Kidney (tissue), 14 donors: ENCODE results near the gene CCNG2. TPM values are rescaled to one million over a fixed set of nuclear protein-coding genes. Genes with fewer than 3 reads are reported as not detected.
"Not testable (repeated sequence)": the region's sequence is repeated elsewhere in the genome, so short reads cannot be mapped to it uniquely, and the experiment has no call there.

Experiments
- DNase-seq, 5 donors: peaks; one replicate each; pipeline ENCODE4 v3.0.0-alpha.2; 2013 to 2020
- FAIRE-seq: peaks from 2 replicates; lab custom pipeline; 2012; peaks lifted over from hg19 to GRCh38; lab: Jason Lieb, UNC
- H3K27ac ChIP-seq, 2 donors: one replicate each; pipeline ENCODE4 v1.7.0; 2013; ENCODE audit warnings: low read depth in 2 of 2, low read length in 2 of 2, inconsistent platforms in 1 of 2
- H3K27me3 ChIP-seq: one replicate; pipeline ENCODE4 v1.7.1; 2013; ENCODE audit warnings: low read length, inconsistent platforms; ENCODE audit not compliant: control insufficient read depth, insufficient read depth
- H3K36me3 ChIP-seq, 3 donors: one replicate each; pipeline versions ENCODE4 v1.7.0 to v1.7.1; 2013; ENCODE audit warnings: low read length in 3 of 3, control low read depth in 1 of 3, inconsistent platforms in 1 of 3; ENCODE audit not compliant: insufficient read depth in 3 of 3, control insufficient read depth in 2 of 3
- H3K4me1 ChIP-seq, 3 donors: one replicate each; pipeline versions ENCODE4 v1.7.0 to v1.7.1; 2013; ENCODE audit warnings: low read length in 3 of 3, inconsistent platforms in 1 of 3, low read depth in 1 of 3; ENCODE audit not compliant: control insufficient read depth in 2 of 3, insufficient read depth in 2 of 3
- H3K4me3 ChIP-seq, 3 donors: one replicate each; pipeline versions ENCODE4 v1.7.0 to v1.8.1; 2013; ENCODE audit warnings: low read length in 3 of 3, control low read depth in 1 of 3, inconsistent platforms in 1 of 3
- H3K9ac ChIP-seq, 3 donors: one replicate each; pipeline versions ENCODE4 v1.7.0 to v1.7.1; 2013; ENCODE audit warnings: low read length in 3 of 3, control low read depth in 1 of 3, inconsistent platforms in 1 of 3
- H3K9me3 ChIP-seq, 3 donors: one replicate each; pipeline versions ENCODE4 v1.7.0 to v1.7.1; 2013; ENCODE audit warnings: low read length in 3 of 3, control low read depth in 1 of 3, inconsistent platforms in 1 of 3; ENCODE audit not compliant: control insufficient read depth in 2 of 3, insufficient read depth in 1 of 3
- intact Hi-C: fragments of 100-400 bp; cut with DNase I; formaldehyde crosslinking; loops from one replicate; pipeline ENCODE4 v1.11.1; 2022
- polyA plus RNA-seq: library from polyadenylated mRNA; stranded (reverse); fragments of 350-450 nt; fragmentation: Illumina TruSeq; extraction: RNeasy Lipid Tissue Mini Kit (QIAGEN cat#74804); gene quantifications from one replicate; pipeline ENCODE4 v1.2.3, GENCODE V29; 2014; ENCODE audit warnings: low read depth, low replicate concordance; ENCODE audit not compliant: insufficient read depth
- total RNA-seq: library from RNA; stranded (reverse); fragmentation: NEBNext Ultra II Directional; extraction: Animal tissue kit (Norgen Biotek cat#: 25700); gene quantifications from one replicate; pipeline ENCODE4 v1.2.1, GENCODE V29; 2021
- TF ChIP-seq, protein P1 (sequence below): IDR thresholded peaks from 3 replicates; pipeline ENCODE4 v1.5.1; 2012; ENCODE audit warnings: mild to moderate bottlenecking, moderate library complexity, borderline replicate concordance; ENCODE audit not compliant: insufficient read depth; ENCODE audit errors: extremely low read depth
- donor health status: control.
- donor health status: control.
- donor health status: control.
- donor health status: control.
- donor health status: control.
- donor health status: DM: yes; HTN: yes; CAD: no.
- donor health status: Normal renal cell carcinoma (clear cell type).

CCNG2 gene
- total and polyA plus RNA-seq, 2 donors from 2014 or later, result 26.4 to 75.8 TPM

GRCh38 chr4:77127837-77128621 is 29.0 kb upstream of the CCNG2 start:
- TF ChIP-seq, protein P1, sequence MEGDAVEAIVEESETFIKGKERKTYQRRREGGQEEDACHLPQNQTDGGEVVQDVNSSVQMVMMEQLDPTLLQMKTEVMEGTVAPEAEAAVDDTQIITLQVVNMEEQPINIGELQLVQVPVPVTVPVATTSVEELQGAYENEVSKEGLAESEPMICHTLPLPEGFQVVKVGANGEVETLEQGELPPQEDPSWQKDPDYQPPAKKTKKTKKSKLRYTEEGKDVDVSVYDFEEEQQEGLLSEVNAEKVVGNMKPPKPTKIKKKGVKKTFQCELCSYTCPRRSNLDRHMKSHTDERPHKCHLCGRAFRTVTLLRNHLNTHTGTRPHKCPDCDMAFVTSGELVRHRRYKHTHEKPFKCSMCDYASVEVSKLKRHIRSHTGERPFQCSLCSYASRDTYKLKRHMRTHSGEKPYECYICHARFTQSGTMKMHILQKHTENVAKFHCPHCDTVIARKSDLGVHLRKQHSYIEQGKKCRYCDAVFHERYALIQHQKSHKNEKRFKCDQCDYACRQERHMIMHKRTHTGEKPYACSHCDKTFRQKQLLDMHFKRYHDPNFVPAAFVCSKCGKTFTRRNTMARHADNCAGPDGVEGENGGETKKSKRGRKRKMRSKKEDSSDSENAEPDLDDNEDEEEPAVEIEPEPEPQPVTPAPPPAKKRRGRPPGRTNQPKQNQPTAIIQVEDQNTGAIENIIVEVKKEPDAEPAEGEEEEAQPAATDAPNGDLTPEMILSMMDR, result no peak
- Histone ChIP-seq H3K36me3 (no peaks in the 10 kb centered on the region), H3K27ac (no peak overlapping the region), H3K27me3 (no peaks in the 10 kb centered on the region), H3K9me3 (no peaks in the 10 kb centered on the region), H3K9ac (no peak overlapping the region), H3K4me1 (peaks cover 0 to 3% (median 0%) of the 10 kb centered on the region in 3 donors), H3K4me3 (no peak overlapping the region)
- intact Hi-C loops, result no loop called here
- FAIRE-seq (no peak), DNase-seq (no peak)

- no peak overlapping the region for H3K9ac ChIP-seq
- FAIRE-seq (no peak), DNase-seq (no peak)
- no peaks in the 10 kb centered on the region for H3K9me3 ChIP-seq
- no peaks in the 10 kb centered on the region for H3K27me3 ChIP-seq
- H3K4me3 ChIP-seq, result no peak overlapping the region
- H3K36me3 ChIP-seq, result no peaks in the 10 kb centered on the region
- TF ChIP-seq, protein P1, result no peak
- peaks cover 0 to 3% (median 0%) of the 10 kb centered on the region in 3 donors for H3K4me1 ChIP-seq
- intact Hi-C loops, result no loop called here
- no peak overlapping the region for H3K27ac ChIP-seq
Measured at GRCh38 chr4:77132652-77133312, 24.2 kb upstream of the CCNG2 start.

DNA sequence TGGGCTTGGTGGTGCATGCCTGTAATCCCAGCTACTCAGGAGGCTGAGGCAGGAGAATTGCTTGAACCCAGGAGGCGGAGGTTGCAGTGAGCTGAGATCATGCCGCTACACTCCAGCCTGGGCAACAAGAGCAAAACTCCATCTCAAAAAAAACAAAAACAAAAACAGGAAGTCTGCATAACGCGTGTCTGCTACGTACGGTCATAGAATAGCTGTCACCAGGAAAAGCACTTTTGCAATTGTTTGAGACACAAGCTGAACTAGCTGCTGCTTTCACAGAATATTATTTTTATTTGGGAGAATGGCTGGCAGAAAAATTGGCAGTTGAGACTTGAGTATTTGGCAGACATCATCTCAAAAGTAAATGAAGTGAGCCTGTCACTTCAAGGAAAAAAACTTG is 19.6 kb upstream of the CCNG2 start:
- H3K4me1 ChIP-seq, H3K36me3 ChIP-seq, H3K27me3 ChIP-seq, H3K4me3 ChIP-seq, H3K9ac ChIP-seq, H3K9me3 ChIP-seq, intact Hi-C loops, H3K27ac ChIP-seq, FAIRE-seq: not testable (repeated sequence)
- peak in 1 of 5 donors; percentile 43 for DNase-seq

- FAIRE-seq (no peak), DNase-seq (no peak)
- Histone ChIP-seq H3K36me3 (no peaks in the 10 kb centered on the region), H3K4me3 (no peak overlapping the region), H3K27me3 (no peaks in the 10 kb centered on the region), H3K9ac (no peak overlapping the region), H3K27ac (no peak overlapping the region), H3K4me1 (peaks cover 0 to 3% (median 0%) of the 10 kb centered on the region in 3 donors), H3K9me3 (no peaks in the 10 kb centered on the region)
- intact Hi-C loops, result no loop called here
- TF ChIP-seq, protein P1, result no peak
Measured at GRCh38 chr4:77141964-77142645, 14.9 kb upstream of the CCNG2 start.
